Ecto neural progenitor cell (in vitro differentiated cells): Measurements from ENCODE around the gene ALPL.
"Not testable (repeated sequence)": the region's sequence is repeated elsewhere in the genome, so short reads cannot be mapped to it uniquely, and the experiment has no call there.

Experiments
- DNase-seq: peaks from one replicate; pipeline ENCODE4 v3.0.0-alpha.2; 2018; ENCODE audit warnings: low spot score

ALPL gene

DNA sequence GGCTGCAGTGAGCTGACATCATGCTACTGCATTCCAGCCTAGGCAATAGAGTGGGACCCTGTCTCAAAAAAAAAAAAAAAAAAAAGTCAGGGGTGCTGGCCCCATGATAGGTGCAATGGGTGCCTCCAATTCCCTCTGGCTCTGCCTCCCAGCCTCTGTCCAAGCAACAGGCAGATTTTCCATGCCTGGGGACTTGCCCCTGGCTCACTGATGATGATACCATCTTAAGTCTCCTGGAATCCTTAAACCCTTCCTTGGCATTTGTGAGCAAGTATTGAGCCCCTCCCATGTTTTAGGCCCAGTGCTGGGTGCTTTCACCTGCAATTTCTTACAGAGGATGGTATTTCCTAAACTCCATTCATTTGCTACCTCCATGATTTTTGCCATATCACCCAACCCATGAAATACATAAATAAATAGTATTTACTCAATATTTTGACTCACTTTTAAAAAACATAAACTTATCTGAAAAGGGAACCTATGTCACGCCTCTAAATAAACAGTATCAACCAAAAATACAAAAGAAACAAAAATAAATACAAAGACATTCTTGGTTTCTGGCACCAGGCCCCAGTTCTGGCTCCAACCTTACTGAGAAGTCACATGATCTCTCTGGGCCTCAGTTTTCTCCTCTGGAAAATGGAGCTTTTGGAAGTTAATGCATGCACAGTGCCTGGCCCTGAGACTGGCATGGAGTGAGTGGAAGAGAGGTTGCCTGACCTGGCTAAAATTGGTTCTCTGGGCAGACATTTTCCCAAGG is 1.5 kb upstream of the ALPL start:
- no peak for DNase-seq

DNA sequence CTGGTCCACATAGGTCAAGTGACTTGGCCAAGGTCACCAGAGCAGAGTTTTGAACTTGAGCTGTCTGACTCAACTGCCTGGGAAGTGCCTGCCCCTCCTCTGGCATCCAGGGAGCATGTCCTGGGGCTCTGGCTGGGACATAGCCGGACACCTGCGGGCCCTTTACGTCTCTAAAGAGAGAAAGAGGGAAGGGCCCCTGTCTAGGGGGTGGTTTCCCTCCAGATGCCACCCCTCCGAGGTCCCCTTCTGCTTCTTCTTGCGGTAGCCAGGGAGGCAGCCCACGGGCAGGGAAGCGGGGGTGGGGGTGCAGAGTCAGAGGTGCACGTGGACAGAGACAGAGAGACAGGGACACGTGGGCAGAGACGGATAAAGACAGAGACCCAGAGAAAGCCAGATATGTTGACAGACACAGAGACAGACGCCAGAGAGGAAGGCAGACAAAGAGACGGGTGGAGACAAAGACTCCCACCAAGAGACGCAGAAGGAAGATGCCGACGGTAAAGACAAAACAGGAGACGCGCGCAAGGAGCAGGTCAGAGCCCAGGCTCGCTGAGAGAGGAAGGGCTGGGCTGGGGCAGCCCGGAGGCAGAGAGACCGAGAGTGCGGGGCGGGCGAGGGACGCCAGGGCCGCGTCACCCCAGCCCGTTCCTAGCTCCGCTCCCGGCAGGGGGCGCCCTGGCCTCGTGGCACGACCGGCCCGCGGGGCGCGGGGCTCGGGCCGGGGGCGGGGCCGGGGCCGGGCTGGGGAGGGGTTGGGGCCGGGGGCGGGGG is 458 bp upstream of the ALPL start:
- DNase-seq: peak; percentile 92

DNA sequence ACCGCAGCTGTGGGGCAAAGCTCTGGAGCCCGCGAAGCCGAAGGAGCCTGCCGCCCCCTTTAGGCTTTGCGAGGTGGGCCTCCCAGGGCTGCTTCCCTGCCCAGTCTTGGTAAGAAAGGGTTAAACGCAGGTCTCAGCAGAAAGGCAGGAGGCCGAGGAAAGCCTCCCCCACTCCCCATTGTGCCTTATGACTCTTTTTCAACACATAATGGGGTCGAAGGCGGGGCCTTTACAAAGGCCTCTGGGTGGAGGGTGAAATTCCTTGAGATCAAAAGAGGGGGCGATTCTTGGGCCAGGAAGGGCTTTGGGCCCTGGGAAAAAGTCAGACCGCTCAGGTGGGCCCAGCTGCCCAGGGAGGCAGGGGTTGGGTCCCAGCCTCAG is 880 bp downstream of the ALPL start:
- DNase-seq: peak; percentile 65

DNA sequence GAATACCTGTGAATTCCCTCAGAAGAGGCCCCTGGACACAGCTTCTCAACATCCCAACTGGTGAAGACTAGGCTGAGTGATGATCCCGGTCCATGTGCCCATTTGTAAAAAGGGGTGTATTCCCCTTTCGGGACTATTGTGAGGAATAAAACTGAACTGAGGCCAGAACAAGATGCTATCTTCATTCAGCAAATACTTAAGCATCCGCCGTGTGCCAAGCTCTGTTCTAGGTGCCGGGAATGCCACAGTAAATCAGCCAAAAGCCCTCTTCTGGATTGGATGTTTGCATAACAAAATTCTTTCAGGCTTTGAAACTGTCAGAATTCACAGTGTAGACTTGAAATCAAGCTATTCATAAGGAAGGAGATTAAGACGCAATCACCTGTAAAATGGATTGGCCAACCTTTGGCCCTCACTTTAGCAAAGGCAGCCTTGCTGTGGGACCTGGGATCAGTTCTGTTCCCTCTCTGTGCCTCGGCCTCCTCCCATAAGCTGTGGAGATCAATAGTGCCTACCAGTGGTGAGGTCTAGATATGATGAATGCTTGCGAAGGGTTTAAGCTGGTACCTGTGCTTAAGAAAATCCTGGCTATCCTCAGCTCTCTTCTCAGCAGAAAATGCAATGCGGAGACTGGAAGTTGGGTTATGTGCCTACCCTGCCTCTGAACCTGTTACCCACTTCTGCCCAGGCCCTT is 1.8 kb downstream of the ALPL start:
- no peak for DNase-seq

DNA sequence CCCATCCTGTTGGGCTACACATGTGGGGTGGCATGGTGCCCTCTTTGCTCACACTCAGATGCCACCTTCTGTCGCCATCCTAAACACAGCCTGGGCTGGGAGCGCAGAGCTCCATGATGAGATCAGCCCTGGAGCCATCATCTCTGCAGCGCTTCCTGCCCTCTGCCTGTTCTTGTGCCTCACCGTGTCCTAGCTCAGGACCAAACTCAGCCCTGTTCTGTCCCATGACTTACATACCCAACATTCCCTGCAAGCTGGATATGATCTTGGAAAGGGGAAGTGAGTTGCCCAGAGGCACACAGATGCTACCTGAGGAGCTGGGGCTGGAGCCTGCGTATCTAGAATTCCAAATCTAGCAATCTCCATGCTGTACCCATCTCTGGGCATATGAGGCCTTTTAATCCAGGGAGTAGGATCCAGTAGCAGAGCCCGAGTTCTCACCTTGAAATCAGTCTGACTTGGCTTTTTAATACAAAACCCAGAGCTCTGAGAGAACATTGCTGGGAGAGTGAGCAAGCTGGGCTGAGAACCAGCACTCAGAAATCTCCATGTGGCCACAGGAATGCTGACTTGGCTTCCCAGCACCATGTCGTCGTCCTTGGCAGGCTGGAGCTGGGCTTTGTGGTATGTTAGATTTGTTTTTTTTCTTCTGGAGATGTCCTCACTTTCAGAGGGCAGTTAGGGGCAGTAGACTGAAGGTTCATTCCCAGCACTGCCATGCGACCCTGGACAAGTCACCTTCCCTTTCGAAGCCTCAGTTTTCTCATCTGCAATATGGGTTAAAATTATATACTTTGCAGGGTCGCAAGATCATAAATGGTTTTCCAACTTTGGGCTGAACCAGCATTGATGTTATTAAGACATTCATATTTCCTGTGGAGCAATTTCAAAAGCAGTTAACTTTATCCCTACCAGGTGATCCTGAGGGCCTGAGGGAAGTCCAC is 2.6 kb downstream of the ALPL start:
- no peak for DNase-seq

DNA sequence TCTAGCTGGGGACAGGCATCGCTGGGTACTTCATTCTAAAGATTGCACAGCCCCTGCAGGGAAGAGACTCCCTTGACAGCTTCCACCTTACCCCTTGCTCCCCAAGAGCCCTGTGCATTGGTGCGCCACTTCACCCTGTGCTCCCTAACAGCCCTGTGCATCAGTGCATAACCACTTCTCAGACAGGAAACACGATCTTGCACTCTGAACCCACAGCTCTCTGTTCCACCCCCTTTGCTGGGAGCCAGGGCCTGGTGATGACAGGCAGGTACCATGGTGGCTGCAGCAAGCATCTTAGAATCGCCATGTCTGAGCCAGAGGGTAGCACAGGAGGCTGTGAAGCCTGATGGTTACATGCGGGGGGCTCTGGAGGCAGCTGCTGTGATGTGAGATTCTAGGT is 5.0 kb downstream of the ALPL start:
- no peak for DNase-seq

DNA sequence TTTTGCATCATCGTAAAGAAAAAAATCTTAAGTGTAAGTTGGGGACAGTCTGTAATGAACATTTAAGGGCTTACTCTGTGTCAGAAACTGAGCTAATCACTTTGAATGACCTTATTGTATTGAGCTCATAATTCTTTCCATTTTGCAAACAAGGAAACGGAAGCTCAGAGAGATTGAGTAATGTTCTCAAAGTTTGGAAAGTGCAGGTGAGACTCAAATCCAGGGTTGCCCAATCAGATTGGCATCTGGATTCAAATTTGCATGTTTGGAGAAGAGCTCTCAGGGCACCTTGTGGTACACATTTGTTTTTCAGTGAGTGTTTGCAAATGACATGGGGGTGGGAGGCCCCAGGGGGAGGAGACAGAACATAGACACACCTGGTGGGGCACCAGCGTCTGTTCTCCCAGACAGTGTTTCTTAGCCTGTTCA is 8.0 kb downstream of the ALPL start:
- no peak for DNase-seq

DNA sequence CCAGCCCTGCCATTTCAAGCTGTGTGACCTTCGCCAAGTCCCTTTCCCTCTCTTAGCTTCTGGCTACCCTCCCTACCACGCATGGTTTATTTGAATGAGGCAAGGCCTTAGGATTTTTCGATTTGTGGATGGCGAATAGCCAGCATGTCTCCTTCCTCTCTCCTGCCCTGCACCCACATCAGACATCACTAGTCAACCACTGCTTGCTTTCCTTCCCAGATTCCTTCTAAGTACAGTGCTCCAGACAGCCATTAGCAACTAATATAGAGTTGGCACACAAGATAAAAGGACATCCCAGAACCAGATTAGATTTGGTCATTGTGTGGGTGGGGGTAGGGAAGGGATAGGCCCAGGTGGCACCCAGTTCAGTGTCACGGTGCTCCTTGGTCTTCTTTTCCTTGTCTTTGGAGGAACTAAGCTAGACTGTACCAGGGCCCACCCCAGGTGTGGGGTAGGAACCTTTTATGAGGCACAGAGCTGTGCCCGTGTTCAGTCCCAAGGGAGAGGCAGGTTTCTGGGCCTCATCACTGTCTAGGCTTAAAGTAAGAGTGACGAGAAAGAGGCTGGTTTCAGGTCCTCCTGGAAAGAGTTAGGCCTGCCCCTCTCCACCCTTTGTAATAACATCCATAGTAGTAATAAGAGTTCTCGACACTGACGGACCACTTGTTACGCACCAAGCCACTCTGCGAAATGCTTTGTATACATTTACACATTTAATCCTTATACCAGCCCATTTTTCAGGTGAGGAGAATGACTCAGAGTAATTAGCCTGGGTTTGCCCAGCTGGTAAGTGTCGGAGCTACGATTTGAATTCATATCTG is 8.6 kb downstream of the ALPL start:
- no peak for DNase-seq

DNA sequence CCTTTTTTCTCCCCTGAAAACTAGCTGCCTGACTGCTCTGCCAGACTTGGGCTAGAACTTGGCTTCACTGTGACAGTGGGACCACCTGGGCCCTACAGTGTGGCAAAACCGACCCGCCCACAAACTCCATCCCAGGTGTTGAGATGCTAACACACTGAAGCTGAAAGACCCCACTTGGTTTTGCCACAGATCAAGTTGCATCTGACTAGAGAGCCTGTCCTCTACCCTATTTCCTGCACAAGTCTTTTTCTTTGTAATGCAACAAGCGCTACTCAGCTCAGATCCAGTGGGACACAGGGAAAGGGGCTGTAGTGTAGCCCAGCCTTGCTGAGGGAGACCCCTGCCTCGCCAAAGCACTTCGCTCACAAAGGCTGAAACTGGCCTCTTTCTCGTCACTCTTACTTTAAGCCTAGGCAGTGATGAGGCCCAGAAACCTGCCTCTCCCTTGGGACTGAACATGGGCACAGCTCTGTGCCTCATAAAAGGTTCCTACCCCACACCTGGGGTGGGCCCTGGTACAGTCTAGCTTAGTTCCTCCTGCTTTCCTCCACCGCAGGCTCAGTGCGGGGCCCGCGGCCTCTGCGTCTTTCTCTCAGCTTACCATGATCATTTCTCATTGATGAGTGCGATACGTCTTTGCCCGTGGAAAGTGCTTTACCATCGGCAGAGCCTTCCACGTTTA is 9.7 kb downstream of the ALPL start:
- no peak for DNase-seq

DNA sequence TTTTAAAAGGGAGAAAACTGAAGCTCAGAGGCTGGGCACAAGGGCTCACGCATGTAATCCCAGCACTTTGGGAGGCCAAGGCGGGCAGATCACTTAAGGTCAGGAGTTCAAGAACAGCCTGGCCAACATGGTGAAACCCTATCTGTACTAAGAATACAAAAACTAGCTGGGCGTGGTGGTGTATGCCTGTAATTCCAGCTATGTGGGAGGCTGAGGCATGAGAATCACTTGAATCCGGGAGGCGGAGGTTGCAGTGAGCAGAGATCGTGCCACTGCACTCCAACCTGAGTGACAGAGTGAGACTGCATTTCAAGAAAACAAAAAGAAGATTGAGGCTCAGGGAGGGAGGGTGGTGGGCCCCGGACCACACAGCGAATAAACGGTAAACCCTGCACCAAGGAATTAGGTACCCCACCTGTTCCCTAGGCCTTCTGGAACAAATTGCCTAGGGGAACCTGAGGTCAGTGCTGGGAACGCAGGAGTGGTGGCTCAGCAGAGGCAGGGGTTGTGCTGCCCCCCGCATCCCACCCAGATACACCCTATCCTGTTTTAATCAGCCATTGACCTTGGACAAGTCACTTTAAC is 10.4 kb downstream of the ALPL start:
- not testable (repeated sequence) for DNase-seq

DNA sequence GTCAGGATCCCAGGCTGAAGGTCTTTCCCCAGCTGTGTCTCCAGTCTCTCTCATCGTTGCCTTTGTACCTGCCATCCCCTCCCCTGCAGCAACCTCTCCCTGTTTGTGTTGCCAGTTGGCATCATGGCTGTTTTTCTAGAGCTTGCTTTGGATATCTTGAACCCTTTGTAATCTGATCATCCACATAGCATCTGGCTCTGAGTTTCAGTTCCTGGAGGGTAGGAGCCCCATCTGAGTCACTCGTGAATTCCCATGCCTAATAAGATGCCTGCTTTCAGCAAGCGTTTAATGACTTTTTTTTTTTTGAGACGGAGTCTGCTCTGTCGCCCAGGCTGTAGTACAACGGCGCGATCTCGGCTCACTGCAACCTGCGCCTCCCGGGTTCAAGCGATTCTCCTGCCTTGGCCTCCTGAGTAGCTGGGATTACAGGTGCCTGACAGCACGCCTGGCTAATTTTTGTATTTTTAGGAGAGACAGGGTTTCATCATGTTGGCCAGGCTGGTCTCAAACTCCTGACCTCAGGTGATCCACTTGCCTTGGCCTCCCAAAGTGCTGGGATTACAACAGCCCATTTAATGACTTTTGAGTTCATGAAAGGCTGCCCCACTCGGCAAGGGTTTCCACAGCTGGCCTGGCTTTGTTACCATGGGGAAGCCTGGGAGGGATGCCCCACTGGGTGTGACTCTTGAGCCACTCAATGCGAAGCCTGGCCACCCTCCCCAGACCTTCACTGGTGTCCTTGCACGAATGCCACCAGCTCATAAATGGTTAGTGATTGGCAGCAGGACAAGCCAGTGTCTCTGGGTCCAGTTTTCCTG is 11.9 kb downstream of the ALPL start:
- DNase-seq: no peak

DNA sequence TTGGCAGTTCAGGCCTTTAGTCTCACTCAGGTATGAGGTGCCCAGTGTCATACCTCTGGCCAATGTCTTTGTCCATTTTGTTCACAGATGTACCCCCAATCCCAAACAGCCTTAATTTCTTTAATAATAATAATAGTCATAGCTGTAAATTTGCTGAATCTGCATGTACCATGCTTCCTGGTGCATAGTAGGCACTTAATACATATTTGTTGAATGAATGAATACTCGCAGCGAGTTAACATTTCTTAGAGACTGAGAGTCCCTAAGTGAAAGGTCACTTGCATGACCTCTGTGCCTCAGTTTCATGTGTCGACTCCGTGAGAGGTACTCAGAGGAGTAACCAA is 12.5 kb downstream of the ALPL start:
- DNase-seq: no peak

DNA sequence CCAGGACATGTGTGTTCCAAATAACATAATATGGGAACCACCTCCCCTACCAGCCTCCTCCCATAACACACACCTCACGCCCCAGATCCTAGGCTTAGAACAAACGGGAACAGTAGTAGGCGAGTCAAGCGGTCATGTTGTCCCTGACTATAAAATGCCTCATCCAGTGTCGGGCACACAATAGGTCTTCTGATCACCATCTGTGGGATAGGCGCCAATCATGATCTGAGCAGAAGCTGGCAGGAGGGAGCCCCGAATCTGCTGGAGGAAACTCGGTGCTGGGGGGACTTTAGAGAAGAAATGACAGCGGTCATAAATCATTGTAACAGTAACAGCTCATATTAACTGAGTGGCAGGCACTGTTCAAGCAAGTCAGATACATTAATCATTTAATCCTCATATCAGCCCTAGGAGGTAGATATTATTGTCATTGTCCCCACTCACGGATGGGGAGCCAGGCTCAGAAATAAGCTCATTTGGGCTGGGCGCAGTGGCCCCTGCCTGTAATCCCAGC is 13.4 kb downstream of the ALPL start:
- no peak for DNase-seq

DNA sequence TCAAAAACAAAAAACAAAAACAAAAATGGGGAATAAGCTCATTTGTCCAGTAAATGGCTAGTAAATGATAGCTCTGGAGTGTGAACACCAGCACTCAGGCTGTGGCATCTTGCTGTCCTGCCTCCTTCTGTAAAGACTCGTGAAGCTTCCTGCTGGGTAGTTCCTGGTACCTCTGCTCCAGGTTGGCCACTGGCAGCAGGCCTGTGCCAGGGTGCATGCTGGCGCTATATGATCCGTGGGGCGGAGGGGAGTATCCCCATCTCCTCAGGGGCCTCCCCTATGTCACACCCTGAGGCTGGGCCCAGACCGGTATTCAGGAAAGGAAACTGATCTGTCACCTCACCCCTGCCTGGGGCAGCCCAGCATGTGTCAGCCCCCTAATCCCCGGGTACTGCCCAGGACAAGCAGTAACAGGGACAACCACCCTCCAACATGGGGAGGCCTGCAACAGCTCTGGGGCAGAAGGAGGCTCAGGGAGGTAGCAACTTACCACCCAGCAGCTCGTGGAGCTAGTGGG is 14.1 kb downstream of the ALPL start:
- DNase-seq: no peak

DNA sequence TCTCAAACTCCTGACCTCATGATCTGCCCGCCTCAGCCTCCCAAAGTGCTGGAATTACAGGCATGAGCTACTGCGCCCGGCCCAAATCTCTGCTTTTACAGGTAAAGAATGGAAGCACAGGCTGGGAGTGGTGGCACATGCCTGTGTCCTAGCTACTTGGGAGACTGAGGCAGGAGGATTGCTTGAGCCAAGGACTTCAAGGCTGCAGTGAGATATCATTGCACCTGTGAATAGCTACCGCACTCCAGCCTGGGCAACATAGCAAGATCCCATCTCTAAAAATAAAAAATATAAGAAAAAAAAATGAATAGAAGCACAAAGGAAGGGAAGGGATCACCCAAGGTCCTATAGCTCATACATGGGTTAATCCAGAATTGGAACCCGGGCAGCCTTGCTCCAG is 15.0 kb downstream of the ALPL start:
- DNase-seq: no peak

DNA sequence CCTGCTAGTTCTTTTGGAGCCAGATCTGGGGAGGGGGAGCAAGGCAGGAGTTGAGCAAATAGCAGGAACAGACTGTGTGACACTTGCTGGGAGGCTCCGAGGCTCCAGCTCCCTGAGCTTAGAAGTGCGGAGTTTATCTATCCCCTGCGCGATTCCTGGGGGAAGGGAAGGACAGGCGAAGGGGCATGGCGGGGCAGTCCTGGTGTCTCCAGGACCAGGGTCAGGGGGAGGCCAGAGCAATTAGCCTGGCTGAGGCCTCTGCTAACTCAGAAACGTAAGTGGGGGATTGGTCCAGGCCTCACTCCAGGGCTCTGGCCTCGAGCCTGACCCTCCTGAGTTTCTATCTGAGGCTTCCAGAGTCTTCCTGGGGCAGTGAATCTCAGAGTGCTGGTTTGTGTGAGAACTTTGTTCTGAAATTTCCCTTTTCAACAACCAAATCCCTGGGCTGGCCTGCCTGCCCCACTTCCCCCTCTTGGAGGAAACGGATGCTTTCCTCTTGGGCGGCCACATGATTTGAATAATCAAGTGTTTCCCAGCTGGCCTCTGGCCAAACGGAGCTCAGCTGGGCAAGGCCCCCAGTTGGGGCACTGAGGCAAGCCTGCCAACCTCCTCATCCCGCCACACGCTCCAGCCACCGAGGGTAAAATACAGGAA is 15.6 kb downstream of the ALPL start:
- DNase-seq: no peak

DNA sequence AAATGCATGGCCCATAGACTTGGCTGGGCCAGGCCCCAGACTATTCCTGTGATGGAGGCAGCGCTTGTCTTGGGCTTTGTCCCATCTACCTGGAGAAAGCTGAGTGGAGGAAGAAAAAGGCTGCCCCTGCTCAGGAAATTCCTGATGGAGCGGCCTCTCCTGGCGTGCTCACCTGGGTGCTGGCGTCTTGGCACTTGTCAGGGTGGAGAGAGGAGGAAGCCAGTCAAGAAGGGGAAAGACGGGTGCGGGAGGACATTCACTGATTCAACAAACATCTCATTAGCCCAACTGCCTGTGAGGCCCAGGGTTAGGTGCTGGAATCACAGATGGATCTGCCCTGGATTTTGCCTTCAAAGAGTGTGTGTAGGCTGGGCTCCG is 16.1 kb downstream of the ALPL start:
- DNase-seq: no peak

DNA sequence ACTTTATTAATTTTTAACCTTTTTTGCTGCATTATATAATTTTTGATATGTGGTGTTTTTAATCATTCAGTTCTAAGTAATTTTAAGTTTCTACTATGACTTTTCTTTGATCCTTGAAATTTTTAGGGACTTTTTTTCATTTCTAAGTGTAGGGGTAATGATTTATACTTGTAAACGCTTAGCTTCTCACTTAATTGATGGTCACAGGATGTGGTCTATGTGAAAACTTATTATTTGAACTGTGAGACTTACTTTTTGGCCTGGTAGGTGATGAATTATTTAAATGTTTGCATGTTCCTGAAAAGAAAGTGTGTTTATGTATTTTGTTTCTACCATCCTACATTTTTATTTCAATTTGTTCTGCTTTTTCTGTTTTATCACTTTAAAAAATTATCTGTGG is 17.2 kb downstream of the ALPL start:
- DNase-seq: no peak
